ENCODE results near the gene PRPH. TPM values are rescaled to one million over a fixed set of nuclear protein-coding genes. Genes with fewer than 3 reads are reported as not detected.

PRPH gene
- polyA plus RNA-seq, 3 donors = 0.43 to 2.4 (median 2.1) TPM

DNA sequence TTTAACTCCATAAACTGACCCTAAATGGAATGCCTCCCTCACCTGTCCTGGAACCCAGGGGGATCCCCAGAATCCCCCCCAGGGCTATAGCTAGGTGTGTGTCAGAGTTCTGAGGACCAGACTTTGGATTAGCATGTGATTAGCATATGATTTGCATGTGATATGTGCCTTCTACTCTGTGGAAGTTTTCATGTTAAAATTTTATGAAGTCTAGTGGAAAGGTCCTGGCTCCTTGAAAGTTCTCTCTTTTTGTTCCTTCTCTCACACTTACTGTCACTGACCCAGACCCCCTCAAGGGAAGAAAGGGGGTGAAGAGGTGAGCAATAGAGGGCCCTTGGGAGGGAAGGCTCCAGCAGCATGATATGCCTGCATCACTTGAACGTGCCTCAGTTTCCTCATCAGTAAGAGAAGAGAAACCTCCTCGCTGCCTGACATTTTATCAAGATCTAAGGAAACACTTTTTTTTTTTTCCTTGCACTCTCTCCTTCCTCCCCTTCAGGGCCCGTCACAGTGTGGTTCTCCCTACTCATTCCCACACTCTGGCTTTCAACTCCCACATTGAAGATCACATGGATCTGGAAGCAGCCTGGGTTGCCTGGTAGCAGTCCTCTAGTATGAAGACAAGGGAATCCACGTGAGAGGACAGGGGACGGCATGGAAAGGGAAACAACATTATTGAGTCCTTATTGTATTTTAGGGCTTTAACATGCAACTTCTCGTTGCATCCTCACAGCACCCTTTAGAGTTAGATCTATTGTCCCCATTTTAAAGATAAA, 45.3 kb downstream of the PRPH start:
- WGBS, 3 donors = 59 to 81% (median 62%) methylated on average over 6 of the region's 6 CpGs
- H3K27ac ChIP-seq (ENCODE audit: low read depth, low read length) = no peak overlapping the region

DNA sequence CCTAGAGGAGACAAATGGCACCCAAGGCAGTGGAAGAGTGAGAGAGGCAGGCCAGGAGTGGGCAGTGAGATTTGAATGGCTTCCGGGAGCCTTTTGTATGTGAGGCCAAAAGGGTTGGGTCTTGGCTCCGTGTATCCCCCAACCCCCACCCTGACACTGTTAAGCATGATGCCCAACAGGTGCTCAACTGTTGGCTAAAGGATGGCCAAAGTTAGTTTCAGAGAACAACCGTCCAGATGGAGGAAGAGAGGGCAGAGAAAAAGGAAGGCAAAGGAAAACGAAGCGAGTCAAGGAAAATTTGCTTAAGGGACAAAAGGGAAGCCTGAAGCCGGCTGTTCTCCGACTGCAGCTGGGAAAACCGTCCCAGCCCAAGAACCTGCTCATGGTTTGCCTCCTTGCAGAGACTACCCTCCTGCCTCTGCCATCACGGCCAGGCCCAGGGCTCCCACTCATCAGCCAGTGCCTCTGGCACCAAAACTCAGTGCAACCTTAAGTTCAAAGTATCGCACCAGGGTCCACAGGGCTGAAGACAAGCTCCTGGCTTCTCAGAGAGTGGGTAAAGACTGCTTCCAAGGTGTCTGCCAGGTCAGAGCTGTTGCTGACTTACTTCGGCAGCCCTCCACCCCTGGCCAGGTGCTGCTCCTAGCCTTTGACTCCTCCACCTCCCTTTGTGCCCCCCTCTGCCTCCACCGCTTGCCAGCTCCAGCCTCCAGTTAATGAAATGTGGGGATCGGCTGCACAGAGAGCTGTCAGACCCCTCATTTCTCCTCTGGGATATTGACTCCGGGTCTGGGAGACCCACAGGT, 46.2 kb downstream of the PRPH start:
- WGBS, 3 donors = 48 to 64% (median 51%) methylated on average over 14 of the region's 14 CpGs
- H3K27ac ChIP-seq (ENCODE audit: low read depth, low read length) = no peak overlapping the region

DNA sequence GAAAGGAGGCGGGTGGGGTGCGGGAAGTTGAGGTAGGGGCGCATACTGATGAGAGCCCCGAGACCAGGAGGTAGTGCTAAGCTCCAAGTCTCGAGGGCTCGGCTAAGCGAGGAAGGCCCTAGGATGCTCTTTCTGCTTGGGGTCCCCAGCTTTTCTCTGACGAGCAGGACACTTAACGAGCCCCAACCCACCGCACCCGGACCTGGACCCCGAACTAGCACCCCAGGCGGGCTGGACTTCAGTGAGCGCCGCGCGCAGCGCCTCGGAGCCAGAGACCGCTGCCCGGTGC, 46.8 kb downstream of the PRPH start:
- H3K27ac ChIP-seq (ENCODE audit: low read depth, low read length) = no peak overlapping the region
- 25 to 50% (median 29%) methylated on average over 21 of the region's 21 CpGs for WGBS, 3 donors

DNA sequence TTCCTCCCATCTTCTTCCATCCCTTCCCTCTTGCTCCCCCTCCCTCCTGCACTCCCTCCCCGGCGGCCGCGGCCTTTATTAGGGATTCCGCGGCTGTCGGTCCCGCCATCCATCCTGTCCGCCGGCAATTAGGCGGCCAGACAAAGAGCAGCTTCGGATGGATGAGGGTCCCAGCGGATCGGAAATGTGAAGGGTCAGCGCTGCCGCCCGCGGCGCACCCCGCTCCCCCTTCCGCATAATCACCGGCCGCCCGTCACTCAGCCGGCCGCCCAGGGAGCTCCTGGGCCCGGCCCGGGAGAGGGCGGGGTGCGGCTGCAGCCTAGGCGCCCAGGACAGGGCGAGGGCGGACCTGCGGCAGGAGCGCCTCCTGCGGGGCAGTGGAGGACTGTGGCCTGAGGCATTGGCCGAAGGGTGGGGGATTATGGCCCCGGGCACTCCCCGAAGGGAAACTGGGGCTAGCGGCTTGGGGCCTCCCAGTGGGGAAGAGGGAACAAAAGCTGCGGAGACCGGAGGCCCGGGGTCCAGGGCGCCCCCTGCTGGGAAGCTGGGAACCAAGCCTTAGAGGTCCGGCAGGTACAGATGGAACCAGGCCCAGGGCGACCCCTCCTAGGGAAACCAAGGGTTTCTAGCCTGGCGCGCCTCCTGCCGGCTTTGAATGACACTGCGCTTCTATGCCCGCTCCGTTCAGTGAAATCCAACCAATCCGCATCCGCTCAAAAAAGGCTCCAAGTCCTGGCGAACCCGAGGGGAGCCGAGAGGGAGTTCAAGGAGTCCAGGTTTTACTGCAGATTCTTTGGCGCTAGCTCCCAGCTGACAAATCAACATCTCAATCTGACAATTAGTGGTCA, 47.3 kb downstream of the PRPH start:
- WGBS, 3 donors = 2 to 8% (median 2%) methylated on average over 52 to 58 of the region's 58 CpGs
- H3K27ac ChIP-seq (ENCODE audit: low read depth, low read length) = no peak overlapping the region

DNA sequence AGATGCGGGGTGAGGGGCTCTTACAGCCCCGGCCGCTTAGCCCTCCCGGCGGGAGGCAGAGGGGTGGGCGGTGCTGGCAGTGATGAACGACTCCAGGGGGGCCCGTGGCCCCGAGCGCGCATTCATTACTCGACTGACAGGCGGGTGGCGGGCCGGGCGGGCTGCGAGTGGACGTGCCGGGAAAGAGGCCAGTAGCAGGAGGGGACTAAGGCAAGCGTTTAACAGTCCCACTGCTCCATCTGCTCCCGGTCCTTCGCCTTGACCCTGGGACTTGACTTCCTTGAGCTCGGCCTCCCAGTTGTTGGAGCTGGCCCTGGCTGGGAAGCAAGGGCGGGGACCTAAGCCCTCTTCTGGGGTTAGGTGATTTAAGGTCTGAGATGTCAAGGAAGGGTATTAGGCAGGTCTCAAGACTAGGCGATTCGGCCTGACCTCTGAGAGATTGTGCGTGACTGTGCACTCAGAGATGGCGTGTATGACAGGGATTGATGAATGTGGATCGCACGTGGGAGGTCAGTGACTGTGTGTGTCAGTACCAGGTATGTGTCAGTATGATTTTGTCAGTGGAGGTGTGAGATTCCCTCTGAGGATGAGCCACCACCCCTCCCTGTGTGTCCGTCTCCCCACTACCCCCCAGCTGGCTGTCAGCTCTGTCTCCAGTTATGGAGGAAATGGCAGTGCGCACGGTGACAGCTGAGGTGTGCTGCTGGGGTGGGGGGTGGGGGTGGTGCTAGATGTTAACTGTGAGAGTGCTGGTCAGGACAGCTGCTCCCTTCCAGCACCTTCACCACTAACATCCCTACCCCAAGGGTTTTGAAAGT, 48.2 kb downstream of the PRPH start:
- H3K27ac ChIP-seq (ENCODE audit: low read depth, low read length) = no peak overlapping the region
- WGBS, 3 donors = 3 to 5% (median 3%) methylated on average over 33 of the region's 33 CpGs

DNA sequence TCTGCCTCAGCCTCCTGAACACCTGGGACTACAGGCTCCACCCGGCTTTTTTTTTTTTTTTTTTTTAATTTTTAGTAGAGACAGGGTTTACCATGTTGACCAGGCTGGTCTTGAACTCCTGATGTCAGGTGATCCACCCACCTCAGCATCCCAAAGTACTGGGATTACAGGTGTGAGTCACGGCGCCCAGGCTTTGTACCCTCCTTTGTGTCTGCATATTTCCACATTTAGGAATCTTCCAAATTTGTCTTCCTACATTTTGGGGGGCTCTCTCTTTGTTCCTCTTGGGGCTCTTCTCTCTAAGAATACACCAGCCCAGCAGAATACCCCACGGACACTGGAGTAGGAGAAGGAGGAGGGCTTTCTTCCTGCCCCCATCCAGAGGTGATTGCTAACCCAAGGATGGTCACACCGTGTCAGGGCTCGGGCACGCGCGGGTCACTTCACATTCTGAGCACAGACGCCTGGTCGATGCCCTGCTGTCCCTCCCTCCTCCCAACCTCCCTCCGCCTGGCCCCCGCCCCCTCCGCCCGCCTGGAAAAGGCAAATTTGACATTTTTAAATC, 49.6 kb downstream of the PRPH start:
- WGBS, 3 donors = 16 to 25% (median 22%) methylated on average over 15 of the region's 15 CpGs

DNA sequence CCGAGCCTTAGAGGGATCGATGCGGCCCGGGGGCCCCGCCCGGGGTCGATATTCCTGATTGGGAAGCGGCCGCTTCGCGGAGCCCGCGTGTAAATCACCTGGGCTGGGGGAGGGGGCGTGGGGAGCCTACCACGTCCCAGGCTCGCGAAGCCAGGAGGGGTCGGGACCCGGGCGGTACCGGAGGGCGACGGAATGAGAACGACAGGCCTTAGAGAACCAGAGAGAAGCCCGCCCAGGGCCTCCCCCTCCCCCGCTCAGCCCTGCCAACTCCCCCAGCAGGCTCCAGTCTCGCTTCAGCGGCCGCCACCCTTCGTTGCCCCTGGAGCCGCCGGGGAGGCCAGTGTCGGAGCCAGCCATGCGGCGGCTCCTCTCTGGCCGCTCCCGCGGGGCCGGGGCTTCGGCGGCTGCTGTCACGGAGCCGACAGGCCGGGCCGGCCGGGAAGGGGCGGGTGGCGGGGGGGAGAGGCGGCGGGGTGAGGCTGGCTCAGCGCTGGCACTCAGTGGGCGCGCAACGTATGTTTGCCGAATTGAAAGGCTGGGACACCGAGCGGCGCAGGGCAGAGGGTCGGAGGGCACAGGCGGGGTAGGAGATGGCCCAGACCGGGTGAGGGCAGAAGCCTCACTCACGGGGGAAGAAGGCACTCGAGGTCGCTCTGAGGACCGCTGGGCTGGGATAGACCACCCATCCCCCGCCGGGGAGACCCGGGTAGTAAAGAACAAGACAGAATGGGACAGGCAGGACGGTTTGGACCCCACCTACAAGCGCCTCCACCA, 50.3 kb downstream of the PRPH start:
- H3K27ac ChIP-seq (ENCODE audit: low read depth, low read length) = no peak overlapping the region
- WGBS, 3 donors = 0 to 2% (median 2%) methylated on average over 51 to 70 of the region's 70 CpGs

More for the DNA sequence above, 49.6 kb downstream of the PRPH start:
- H3K27ac ChIP-seq (ENCODE audit: low read depth, low read length) = no peak overlapping the region

DNA sequence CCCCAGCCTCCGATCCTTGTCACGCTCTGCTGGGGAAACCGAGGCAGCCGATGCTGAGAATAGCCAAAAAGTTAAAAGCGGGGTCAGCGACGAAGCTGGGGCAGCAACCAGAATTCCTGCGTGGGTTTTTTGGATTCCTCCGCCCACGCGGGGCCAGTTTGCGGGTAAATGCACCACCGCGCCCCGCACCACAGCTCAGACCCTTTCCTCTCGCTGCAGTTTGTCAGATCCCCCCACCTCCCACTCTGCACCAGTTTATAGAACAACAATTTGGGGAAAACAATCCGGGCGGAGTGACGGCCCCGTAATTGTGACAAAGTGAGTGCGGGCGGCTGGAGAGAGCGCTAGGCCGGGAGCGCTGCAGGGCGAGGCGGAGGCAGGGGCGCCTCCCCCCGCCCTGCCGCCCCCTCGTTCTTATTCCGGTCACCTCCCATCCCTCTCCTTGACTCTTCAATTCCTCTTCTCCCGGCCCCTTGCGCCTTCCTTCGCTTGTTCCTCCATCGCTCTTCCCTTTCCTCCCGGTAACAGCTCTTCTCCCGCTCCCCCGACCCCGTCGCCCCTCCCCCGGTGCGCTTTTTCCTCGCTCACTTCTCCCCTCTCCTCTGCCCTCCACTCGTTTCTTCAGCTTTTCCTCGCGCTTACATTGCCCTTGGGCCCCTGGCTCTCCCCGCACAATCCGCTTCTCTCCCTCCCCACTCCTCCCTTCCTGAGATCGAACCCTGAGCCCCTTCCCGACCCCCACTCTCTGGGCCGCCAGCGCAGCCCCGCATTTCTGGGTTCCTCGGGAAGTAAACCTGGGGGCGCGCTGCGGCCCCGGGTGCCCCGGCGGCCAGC, 51.1 kb downstream of the PRPH start:
- WGBS, 3 donors = 2 to 3% (median 3%) methylated on average over 57 to 61 of the region's 61 CpGs
- H3K27ac ChIP-seq (ENCODE audit: low read depth, low read length) = no peak overlapping the region

DNA sequence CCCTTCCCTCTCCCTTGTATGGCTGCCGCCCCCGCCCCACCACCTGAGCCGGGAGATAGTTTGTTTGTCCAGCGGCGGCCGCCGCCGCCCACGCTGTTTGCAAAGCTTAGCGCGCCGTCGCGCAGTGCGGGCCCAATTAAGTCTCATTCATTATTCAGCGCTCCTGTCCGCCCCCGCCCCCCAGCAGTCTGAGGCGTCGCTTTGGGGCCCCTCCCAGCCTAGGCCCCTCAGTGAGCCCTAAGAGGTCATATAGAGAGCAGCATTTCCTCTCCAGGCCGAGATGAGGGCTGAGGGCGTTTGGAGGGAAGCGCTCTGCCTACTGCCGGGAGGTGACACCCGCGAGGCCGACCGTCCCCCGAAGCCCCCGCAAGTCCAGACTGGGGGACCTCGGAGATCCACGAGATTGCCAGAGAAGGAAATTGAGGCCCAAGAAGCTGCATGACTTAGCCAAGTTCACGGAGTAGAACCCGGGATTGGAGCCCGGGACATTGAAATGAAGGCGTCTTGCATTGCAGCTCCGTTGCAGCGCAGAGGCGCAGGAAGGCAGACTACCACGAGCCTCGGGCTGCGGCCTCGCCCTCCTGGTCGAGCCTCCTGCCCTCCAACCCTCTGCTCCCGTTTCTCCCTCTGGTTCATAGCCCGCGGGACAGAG, 51.8 kb downstream of the PRPH start, which contains the start of gene DNAJC22:
TSS of gene DNAJC22 (plus strand) at position 230 of the 652 bp plus-strand sequence. CDS start 1,985 bp downstream, outside the sequence.
- no peak within 1 kb of the TSS for H3K27ac ChIP-seq (ENCODE audit: low read depth, low read length)
- 4 to 5% (median 4%) methylated on average over 46 to 47 of the region's 47 CpGs for WGBS, 3 donors

DNA sequence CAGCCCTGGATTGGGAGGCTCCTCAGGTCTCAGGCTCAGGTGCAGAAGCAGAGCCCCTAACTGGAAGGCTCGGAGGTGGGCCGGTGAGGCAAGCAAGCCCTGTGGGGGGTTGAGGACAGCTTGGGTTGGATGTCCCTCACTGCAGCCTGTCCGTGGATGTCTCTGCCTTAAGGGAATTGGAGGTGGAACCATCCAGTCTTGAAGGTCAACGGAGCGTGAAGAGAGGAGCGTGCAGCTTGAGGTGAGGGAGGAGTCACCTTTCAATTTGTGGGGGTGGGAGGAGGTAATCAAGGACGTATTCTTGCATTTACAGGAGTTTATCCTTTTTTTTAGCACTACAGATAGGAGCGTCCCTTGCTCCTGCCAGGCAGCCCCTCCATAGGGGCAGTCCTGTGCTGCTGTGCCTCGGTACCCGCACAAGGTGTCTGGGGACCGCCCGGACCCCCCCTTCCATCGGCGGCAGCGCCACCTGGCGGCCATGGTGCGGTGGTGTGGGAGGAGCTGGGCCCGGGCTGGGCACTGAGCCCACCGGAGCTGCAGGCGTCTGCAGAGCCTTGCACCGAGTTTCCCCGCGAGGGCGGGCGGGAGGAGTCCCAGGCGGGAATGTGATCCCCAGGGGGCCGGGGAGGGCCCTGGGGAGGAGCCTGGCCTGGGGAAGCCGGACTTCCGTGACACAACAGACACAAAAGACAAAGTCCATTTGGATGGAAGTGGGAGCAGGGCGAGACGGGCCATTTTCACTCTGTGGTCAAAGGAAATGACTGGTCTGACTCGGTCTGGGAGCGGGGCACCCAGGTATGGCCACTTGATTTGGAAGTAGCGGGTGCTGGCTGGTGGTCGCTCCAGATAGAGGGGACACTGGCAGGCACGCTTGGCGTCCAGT, 52.6 kb downstream of the PRPH start:
- H3K27ac ChIP-seq (ENCODE audit: low read depth, low read length) = no peak overlapping the region
- WGBS, 3 donors = 3 to 10% (median 7%) methylated on average over 37 of the region's 37 CpGs

Other genes starting within 250 kb of the PRPH start
- 10 to 100 TPM; 12.6 to 41.6 (median 23.4) TPM for gene KMT2D, start 234.4 kb upstream of the PRPH start, polyA plus RNA-seq
- 1 to 10 TPM in 1 of 3 donors, under 1 TPM in 2; 0.53 to 2.6 (median 0.55) TPM for gene RHEBL1, start 225.2 kb upstream of the PRPH start, polyA plus RNA-seq
- 1 to 10 TPM in 2 of 3 donors, under 1 TPM in 1; 0.22 to 1.8 (median 1.5) TPM for gene DHH, start 200.3 kb upstream of the PRPH start, polyA plus RNA-seq
- 10 to 100 TPM; 22.5 to 38.7 (median 28.2) TPM for gene LMBR1L, start 184.3 kb upstream of the PRPH start, polyA plus RNA-seq
- gene TUBA1B, start 163.8 kb upstream of the PRPH start, polyA plus RNA-seq = 100 to 1,000 TPM; 184 to 751 (median 746) TPM
- 100 to 1,000 TPM in 2 of 3 donors, 10 to 100 TPM in 1; 51.3 to 167 (median 154) TPM for gene TUBA1A, start 106.1 kb upstream of the PRPH start, polyA plus RNA-seq
- gene TUBA1C, start 30.1 kb upstream of the PRPH start, polyA plus RNA-seq = 100 to 1,000 TPM; 108 to 342 (median 166) TPM
- 1 to 10 TPM in 1 of 3 donors, under 1 TPM in 2; 0.22 to 2.4 (median 0.33) TPM for gene TROAP, start 28.1 kb downstream of the PRPH start, polyA plus RNA-seq
- gene C1QL4, start 42.0 kb downstream of the PRPH start, polyA plus RNA-seq = not detected
- 1 to 10 TPM in 1 of 3 donors, under 1 TPM in 2; 0.22 to 4.0 (median 0.62) TPM for gene DNAJC22, start 51.7 kb downstream of the PRPH start, polyA plus RNA-seq
- gene SPATS2, start 72.3 kb downstream of the PRPH start, polyA plus RNA-seq = 10 to 100 TPM in 1 of 3 donors, 1 to 10 TPM in 2; 4.8 to 13.4 (median 5.0) TPM
- 1 to 10 TPM in 1 of 3 donors, under 1 TPM in 2; 0.21 to 1.8 (median 0.32) TPM for gene KCNH3, start 243.9 kb downstream of the PRPH start, polyA plus RNA-seq